HG03521 (cell line): ENCODE measurements around the gene GNAT1.

Source experiments
- ATAC-seq: cut with Tn5 transposase; IDR thresholded peaks from one replicate; pipeline ENCODE4 v1.9.1; 2021; ENCODE audit warnings: mild to moderate bottlenecking, moderate library complexity; ENCODE audit not compliant: unreplicated experiment

The GNAT1 gene

DNA sequence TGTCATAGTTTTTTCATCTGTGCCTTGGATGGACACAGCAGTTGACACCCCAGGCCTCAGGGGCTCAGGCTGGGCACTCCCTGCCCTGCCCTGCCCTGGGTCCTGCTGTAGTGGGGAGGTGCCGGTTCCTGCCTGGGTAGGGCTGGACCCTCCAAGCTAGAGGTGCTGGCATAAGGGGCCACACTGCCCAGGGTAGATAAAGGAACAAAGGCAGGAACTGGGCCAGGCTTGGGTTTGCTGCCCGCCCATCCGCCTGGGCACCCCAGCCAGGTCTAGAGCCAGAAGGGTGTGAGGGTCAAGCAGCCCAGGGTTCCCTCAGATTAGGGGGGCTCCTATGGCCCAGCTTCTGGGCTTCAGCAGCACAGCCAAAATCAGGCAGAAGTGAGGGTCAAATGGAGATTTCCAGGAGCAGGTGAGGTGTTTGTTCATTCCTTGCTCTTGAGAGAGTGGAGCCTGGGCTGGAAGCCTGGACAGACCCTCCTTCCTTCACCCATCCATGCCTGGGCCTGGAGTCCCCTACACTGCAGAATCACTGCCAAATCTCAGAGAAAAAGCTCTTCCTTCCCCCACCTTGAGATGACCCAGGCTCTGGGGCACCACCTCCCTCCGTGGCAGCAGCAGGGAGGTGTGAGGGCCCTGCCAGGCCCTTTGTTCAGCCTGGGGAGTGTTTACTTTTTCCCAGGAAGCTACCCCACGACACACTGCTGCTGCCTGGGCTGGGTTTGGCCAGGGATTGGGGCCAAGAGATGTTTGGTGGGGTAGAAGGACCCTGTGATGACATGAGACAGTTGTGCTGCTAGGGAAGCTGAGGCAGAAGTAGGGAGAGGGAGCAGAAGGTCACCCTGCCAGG is 29.2 kb upstream of the GNAT1 start:
- no peak for ATAC-seq

- ATAC-seq = no peak
Measured at GRCh38 chr3:50163572-50164455, 27.6 kb upstream of the GNAT1 start.

GRCh38 chr3:50164481-50164880 is 26.9 kb upstream of the GNAT1 start:
- no peak for ATAC-seq

GRCh38 chr3:50164984-50165909 is 26.2 kb upstream of the GNAT1 start:
- no peak for ATAC-seq

DNA sequence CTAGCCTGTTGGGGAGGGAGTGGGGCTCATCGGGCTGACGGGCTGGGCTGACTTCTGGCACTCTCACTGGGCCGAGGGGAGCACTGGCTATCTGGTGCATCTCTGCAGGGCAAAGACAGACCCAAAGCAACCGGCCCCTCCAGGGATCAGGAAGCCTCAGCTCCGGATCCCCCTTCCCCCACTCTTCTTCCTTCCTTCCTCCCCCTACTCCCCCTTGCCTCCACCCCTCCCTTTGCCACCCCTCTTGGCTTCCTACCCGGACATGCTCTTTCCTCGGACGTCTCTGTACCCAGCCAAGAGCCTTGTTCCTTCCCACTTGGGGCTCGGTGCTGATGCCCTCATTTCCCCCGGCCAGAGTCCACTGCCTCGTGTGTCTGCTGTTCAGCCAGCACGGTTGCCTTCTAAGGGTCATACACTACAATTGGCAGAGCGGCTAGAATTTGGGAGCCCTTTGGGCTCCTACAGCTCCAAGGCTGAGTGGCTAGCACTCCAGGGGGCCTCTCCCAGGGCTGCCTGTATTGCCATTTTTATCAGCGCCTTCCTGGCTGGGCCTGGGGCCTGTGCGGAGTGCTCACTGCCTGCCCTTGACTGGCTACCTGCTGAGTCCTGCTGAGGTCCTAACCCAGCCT is 25.4 kb upstream of the GNAT1 start:
- no peak for ATAC-seq

DNA sequence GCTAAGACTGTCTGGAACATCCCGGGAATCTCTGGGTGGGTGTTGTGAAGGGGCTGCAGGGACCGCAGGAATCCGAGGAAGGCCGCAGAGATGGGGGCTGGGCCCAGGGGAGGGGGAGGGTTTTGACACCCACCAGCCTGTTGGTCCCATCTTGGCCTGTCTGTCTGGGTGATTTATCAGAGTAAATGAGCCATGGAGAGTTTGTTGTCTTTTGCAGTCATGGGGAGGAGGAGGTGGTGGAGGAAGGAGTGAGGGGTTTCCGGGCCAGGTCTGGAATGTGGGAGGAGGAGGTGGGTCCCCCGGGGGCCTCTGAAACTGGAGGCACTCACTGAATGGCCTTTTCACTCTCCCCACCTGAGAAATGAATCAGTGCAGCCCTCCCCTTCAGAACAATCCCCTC is 24.8 kb upstream of the GNAT1 start:
- no peak for ATAC-seq

DNA sequence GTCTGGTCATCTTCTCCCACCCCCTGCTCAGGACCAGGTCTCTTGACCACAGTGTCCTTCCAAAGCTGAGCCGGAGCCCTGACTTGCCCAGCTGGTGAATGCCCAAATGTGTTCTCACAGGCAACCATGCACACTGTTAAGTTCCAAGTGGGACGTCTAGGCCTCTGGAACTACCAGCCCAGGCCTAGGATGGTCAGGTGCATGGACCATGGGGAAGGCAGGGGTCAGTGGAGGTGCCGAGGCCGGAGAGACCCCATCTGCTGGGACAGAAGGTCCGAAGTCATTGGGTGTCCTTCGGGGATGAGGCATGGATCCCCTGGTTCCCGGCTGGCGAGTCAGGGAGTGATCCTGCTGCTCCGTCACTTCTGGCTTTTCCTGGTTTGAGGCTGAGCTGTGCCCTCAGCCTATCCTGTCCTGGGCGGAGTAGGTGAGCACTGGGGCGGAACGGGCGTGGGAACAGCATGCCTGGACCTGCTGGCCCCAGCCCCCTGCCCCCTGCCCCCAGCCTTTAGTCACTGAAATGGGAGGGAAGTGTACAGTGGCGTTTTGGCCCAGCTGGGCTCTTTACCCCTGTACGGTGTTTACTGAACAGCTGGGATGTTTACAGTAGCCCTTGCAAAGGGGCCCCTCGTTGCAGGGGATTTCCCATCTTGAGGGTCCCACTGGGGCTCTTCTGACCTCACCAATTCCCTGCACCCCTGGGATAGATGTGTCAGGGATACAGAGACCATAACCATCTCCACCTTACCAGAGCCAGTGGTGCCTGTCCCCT is 24.2 kb upstream of the GNAT1 start:
- ATAC-seq = no peak

- no peak for ATAC-seq
Measured at GRCh38 chr3:50167841-50168209, 23.6 kb upstream of the GNAT1 start.

GRCh38 chr3:50168388-50168787 is 23.0 kb upstream of the GNAT1 start:
- no peak for ATAC-seq

DNA sequence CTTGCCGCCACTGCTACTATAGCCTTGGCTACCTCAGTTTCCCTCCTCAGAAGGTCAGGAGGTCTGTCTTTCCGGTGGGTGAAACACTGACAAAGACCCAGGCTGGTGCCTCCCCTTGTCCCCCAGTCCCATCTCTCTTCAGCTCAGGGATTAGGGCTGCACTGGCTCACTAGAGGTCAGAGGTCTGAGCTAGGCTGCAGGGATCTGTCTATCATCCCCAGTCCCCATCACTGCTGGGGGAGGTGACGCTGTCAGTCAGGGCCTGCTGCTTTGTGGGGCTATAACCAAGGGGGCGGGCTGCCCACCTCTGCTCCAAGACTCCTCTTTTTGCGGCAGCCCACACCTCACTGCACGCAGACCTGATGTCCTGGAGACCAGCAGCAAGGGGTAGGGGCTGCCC is 22.6 kb upstream of the GNAT1 start:
- no peak for ATAC-seq

GRCh38 chr3:50169232-50169832 is 22.1 kb upstream of the GNAT1 start:
- no peak for ATAC-seq

DNA sequence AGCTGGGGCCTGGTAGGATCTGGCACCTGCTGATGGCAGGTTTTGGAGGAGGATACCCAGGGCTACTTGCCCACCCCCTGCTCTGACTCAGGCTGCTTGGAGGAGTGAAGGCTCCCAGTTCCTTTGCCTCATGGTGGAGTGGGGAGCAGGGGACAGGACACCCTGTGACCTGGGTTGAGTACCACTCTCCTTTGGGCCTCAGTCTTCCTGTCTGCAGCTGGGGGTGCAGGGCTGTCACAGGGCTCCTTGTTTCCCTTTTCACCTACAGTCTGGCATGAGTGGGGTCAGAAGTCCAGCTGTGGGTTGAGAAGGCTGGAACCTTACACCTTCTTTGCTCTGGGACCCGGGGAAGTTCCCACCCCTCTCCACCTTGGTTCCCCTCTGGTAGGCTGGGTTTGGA is 21.6 kb upstream of the GNAT1 start:
- ATAC-seq = no peak

DNA sequence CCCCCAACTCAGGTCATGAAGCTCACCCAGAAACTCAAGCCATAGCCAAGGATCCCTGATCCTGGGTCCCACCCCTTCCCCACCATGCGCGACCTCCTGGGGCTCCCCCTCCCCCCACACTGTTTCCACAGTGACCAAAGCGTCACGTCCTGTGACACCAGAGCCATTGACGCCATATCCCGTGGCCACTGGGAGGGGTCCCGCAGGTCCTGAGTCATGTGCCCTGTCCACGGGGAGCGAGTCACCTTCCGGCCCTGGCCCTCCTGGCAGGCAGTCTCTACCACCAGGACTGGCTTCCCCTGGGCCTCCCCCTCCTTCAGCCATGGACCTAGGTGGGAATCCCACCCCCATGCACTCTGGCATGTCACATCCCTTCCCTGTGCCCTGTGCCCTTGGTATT is 20.7 kb upstream of the GNAT1 start:
- ATAC-seq = no peak

GRCh38 chr3:50171540-50172301 is 19.7 kb upstream of the GNAT1 start:
- ATAC-seq = no peak

DNA sequence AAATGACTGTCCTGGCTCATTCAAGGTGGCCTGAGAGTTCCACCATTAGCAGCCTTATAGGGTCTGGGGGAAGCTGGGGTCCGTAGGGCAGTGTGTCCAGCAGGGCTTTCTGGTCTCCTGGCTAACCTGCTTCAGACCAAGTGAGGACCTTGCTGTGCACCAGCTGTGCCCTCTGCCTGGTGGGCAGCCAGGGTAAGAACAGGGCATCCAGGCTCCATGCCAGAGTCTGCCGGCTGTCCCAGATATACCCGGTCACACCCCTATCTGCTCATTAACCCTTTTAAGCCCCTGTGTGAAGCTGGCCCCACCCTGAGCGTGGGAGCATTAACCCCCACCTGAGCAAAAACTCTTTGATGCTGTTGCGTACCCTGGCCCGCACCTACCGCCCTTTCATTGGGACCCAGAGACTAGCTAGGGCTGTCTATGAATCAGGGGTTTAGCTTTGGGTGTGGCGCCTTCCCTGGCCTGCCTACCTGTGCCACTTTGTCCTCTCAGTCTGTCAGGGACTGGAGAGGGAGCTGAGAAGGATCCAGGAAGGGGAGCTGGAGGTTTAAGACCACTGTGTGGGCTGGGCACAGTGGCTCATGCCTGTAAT is 18.7 kb upstream of the GNAT1 start:
- ATAC-seq = no peak

GRCh38 chr3:50173685-50174516 is 17.5 kb upstream of the GNAT1 start:
- ATAC-seq = no peak

GRCh38 chr3:50174517-50174895 is 16.9 kb upstream of the GNAT1 start:
- no peak for ATAC-seq
